ENCODE results near the gene PDE4B. TPM values are rescaled to one million over a fixed set of nuclear protein-coding genes. Genes with fewer than 3 reads are reported as not detected.
A peak's percentile ranks its signal among the peaks of the same experiment; 100 is the strongest.

The PDE4B gene
- total RNA-seq, 1 donor from 2014 or later, result 163 TPM

GRCh38 chr1:66176832-66177231 lies 384.1 kb downstream of the PDE4B start:
- DNase-seq (ENCODE audit: low read depth in 2 of 2), result no peak

GRCh38 chr1:66177510-66177909 lies 384.8 kb downstream of the PDE4B start:
- no peak for DNase-seq (ENCODE audit: low read depth in 2 of 2)

- no peak for DNase-seq (ENCODE audit: low read depth in 2 of 2)
These were observed 389.3 kb downstream of the PDE4B start for GRCh38 chr1:66182026-66182425.

- no peak for DNase-seq (ENCODE audit: low read depth in 2 of 2)
These were observed 390.0 kb downstream of the PDE4B start for GRCh38 chr1:66182551-66183178.

GRCh38 chr1:66183400-66183799 lies 390.7 kb downstream of the PDE4B start:
- DNase-seq (ENCODE audit: low read depth in 2 of 2), result no peak

- no peak for DNase-seq (ENCODE audit: low read depth in 2 of 2)
These were observed 404.4 kb downstream of the PDE4B start for GRCh38 chr1:66197120-66197519.

- DNase-seq (ENCODE audit: low read depth in 2 of 2), result no peak
These were observed 405.1 kb downstream of the PDE4B start for GRCh38 chr1:66197785-66198184.

GRCh38 chr1:66206563-66207144 lies 414.0 kb downstream of the PDE4B start:
- peak in 1 of 2 donors; percentile 2 for DNase-seq (ENCODE audit: low read depth in 2 of 2)

GRCh38 chr1:66207484-66207883 lies 414.8 kb downstream of the PDE4B start:
- peak in 1 of 2 donors; percentile 53 for DNase-seq (ENCODE audit: low read depth in 2 of 2)

- no peak for DNase-seq (ENCODE audit: low read depth in 2 of 2)
These were observed 415.9 kb downstream of the PDE4B start for GRCh38 chr1:66208632-66209031.

- DNase-seq (ENCODE audit: low read depth in 2 of 2), result no peak
These were observed 418.0 kb downstream of the PDE4B start for GRCh38 chr1:66210635-66211244.

- DNase-seq (ENCODE audit: low read depth in 2 of 2), result no peak
These were observed 418.8 kb downstream of the PDE4B start for GRCh38 chr1:66211521-66211920.

GRCh38 chr1:66213491-66213890 lies 420.8 kb downstream of the PDE4B start:
- DNase-seq (ENCODE audit: low read depth in 2 of 2), result no peak

- DNase-seq (ENCODE audit: low read depth in 2 of 2), result no peak
These were observed 422.2 kb downstream of the PDE4B start for GRCh38 chr1:66214901-66215300.

- no peak for DNase-seq (ENCODE audit: low read depth in 2 of 2)
These were observed 424.3 kb downstream of the PDE4B start for GRCh38 chr1:66217021-66217420.

GRCh38 chr1:66217561-66217960 lies 424.9 kb downstream of the PDE4B start:
- no peak for DNase-seq (ENCODE audit: low read depth in 2 of 2)

GRCh38 chr1:66220477-66220876 lies 427.8 kb downstream of the PDE4B start:
- no peak for DNase-seq (ENCODE audit: low read depth in 2 of 2)

GRCh38 chr1:66223681-66224080 lies 431.0 kb downstream of the PDE4B start:
- no peak for DNase-seq (ENCODE audit: low read depth in 2 of 2)

- DNase-seq (ENCODE audit: low read depth in 2 of 2), result no peak
These were observed 434.3 kb downstream of the PDE4B start for GRCh38 chr1:66226985-66227384.

GRCh38 chr1:66227966-66228365 lies 435.3 kb downstream of the PDE4B start:
- no peak for DNase-seq (ENCODE audit: low read depth in 2 of 2)

GRCh38 chr1:66231217-66231616 lies 438.5 kb downstream of the PDE4B start:
- DNase-seq (ENCODE audit: low read depth in 2 of 2), result no peak

GRCh38 chr1:66231681-66232463 lies 439.2 kb downstream of the PDE4B start:
- no peak for DNase-seq (ENCODE audit: low read depth in 2 of 2)
